ENCODE results near the gene SSMEM1.

Gene SSMEM1

DNA sequence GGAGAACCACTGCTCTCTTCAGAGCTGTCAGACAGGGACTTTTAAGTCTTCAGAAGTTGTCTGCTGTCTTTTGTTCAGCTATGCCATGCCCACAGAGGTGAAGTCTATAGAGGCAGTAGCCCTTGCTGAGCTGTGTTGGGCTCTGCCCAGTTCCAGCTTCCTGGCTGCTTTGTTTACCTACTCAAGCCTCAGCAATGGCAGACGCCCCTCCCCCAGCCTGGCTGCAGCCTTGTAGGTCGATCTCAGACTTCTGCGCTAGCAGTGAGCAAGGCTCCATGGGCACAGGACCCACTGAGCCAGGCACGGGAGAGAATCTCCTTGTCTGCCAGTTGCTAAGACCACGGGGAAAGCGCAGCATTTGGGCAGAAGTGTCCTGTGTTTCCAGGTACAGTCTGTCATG is 46.9 kb downstream of the SSMEM1 start:
- no peak for DNase-seq

DNA sequence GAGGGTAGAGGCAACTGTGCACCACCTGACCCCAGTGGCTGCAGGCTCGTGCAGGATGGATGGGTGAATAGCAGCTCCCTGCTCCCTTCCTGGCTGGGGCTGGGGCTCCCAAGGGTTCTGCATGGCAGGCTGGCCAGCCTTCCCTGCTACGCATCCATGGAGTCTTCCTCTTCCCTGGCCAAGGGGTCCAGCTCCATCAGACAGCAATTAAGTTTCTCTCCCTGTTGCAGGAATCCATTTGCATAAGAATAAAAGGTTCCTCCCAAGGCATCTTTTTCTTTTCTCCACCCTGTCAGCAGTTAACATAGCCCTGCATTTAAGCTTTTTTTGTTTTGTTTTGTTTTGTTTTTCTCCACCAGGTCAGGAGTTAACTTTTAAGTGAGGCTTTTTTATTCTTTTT is 49.0 kb downstream of the SSMEM1 start:
- no peak for DNase-seq

DNA sequence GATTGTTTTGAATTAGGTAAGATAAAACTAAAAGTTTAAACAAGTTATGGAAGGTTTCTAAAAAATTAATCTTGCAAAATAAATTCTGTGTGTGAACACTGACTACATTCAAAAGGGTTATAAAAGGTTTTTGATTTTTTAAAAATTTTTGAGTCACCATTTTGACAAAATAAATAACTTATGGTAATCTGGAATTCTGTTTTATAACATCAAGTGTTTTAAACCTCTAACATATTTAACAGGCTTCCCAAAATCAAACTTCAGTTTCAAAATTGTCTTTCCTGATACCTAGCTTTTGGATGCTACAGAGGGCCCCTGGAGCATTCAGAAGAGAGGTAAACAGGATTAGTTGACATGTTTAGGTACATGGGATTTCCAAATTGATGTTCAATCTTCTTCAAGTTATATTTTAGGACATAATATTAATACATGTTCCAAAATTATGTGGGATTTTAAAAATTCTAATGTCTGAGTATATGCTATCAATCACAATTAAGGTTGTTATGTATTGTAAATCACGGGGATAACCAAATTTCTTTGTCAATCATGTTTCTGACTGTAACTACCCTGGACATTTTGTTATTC is 50.9 kb downstream of the SSMEM1 start:
- DNase-seq = no peak

DNA sequence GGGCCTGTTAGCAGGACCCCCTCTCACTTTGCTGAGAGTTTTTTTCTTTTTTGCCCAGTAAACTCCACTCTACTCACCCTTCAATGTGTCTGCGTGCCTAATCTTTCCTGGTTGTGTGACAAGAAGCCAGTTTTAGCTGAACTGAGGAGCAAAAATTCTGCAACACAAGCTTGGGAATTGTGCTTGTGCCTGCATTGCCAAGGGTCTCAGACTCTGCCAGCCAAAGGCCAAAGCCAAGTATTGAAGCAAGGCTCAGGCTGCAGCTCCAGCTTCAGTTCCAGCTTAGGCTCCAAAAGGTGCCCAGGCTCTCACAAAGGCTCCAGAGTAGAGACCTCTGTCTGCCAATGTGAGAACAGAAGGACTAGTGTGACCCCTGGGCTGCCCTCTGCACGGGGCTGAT is 54.8 kb downstream of the SSMEM1 start:
- DNase-seq = no peak

DNA sequence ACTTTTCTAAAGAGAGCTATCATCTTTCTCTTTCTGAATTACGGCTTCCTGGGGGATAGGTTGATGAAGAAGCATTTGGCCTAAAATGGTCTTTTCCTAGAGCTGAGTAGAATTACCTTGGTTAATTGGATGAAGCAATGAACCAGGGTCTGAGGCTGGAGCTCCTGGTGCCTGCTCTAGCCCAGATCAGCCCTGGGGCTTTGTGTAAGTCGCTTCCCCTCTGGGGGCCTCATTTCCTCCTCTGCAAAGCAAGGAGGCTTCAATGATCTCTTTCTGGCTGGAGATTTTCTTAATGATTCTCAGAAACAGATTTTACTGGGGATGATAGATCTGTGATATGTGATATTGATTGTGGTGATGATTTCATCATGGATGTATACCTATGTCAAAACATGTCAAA is 55.5 kb downstream of the SSMEM1 start:
- no peak for DNase-seq
